Body of pancreas (tissue), 4 donors: ENCODE data around the gene RND2.

ENCODE experiments used
- CTCF ChIP-seq, 7 experiments: fragments of 450-650 bp in 4 of 7; fragments of 200-600 bp in 3 of 7; sonication (generic) in 3 of 7; IDR thresholded peaks; one replicate each; pipeline ENCODE4 v1.5.1; 2016 to 2019; ENCODE audit warnings: antibody characterized with exemption in 7 of 7
- POLR2A ChIP-seq, 3 donors: fragments of 450-650 bp; IDR thresholded peaks; one replicate each; pipeline ENCODE4 v1.6.1; 2016; ENCODE audit warnings: antibody characterized with exemption in 3 of 3, mild to moderate bottlenecking in 2 of 3

- TF ChIP-seq POLR2A (IDR thresholded peaks at IDR 0.05) (no peak), CTCF (IDR thresholded peaks at IDR 0.05) (no peak)
These were observed 6.6 kb downstream of the RND2 start for GRCh38 chr17:43031666-43032065.
